Activated naive CD8-positive, alpha-beta T cell treated with anti-CD3 and anti-CD28 coated beads for 36 hours (primary cell): ENCODE results near the gene LRTM2. TPM values are rescaled to one million over a fixed set of nuclear protein-coding genes. Genes with fewer than 3 reads are reported as not detected.

ENCODE experiments used
- DNase-seq: peaks from one replicate; pipeline ENCODE4 v3.0.0; 2021
- H3K27ac Mint-ChIP-seq: one replicate; pipeline ENCODE4 v1.8.0; 2022; ENCODE audit warnings: mild to moderate bottlenecking, moderate library complexity, mixed read lengths
- H3K27me3 Mint-ChIP-seq: one replicate; pipeline ENCODE4 v1.8.0; 2022; ENCODE audit warnings: mild to moderate bottlenecking, mixed read lengths
- H3K36me3 Mint-ChIP-seq: one replicate; pipeline ENCODE4 v1.8.0; 2021; ENCODE audit warnings: mild to moderate bottlenecking, mixed read lengths
- H3K4me1 Mint-ChIP-seq: one replicate; pipeline ENCODE4 v1.8.0; 2021; ENCODE audit warnings: mixed read lengths
- H3K4me3 Mint-ChIP-seq: one replicate; pipeline ENCODE4 v1.8.0; 2022; ENCODE audit warnings: mild to moderate bottlenecking, moderate library complexity, mixed read lengths
- H3K9me3 Mint-ChIP-seq: one replicate; pipeline ENCODE4 v1.8.0; 2022; ENCODE audit warnings: mixed read lengths
- total RNA-seq, 2 experiments: library from RNA; stranded (reverse); gene quantifications; one replicate each; pipeline ENCODE4 v1.2.3, GENCODE V29; 2021

The LRTM2 gene
- total RNA-seq, 2 experiments from 2014 or later, result not detected

DNA sequence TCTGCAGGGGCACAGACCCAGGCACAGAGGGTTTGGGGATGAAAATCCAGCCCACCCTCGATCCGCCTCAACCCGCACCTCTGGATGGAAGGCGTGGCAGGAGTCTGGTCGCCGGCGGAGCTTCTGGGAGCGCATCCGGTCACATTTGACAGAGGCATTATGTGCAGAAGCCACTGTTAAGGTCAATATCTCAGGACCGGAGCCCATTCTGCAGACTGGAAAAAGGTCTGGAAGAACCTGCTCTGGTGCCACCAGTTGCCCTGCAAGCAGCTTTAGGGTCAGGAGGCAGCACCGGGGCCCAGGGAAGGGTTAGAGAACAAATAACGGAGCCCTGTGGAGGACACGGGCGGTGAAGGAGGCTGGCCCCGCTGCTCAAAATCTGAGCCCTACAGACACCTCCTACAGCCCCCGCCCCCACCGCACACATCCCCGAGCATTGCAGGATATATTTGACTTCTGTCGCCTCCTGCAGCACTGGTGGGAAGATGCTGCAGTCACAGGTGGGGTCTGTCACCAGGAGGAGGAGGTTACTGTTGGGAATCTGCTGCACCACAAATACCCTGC lies 25.1 kb upstream of the LRTM2 start:
- Mint-ChIP-seq H3K27ac (peak overlapping the region; percentile 70), H3K4me1 (peaks cover 25% of the 10 kb centered on the region), H3K36me3 (peaks cover 2% of the 10 kb centered on the region), H3K27me3 (no peaks in the 10 kb centered on the region), H3K9me3 (no peaks in the 10 kb centered on the region), H3K4me3 (peak overlapping the region; percentile 74)
- DNase-seq, result no peak

DNA sequence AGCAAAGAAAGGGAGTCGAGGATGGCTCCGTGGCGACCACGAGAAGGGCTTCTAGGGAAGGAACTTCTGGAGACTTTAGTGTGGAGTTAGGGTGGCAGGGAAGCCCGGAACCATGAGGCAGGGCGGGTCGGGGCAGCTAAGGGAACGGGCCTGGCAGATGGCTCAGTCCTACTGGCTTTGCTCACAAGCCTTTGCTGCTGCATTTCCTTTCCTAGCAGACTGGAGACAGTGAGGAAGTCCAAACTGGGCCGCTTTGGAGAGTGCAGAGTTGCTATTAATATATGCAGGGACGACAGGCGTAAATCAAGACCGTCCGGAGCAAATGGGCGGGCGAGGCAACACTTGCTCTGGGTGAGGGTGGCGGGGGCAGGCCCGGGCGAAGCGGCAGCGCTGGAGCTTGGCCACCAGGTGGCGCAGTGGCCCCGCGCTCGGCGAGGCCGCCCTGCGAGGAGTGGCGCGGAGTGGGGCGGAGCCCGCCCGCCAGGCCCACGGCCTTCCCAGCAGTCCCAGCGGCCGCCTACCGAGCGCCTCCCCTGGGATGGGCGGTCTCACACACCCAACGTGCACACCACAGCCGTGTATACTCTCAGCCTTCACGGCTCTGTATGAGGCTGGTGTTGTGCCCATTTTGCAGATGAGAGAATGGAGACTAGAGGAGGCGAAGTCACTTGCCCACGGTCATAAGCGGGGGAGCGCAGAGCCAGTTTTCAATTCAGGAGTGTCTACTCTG lies 24.4 kb upstream of the LRTM2 start:
- peak overlapping the region; percentile 89 for H3K4me3 Mint-ChIP-seq
- H3K27me3 Mint-ChIP-seq, result no peaks in the 10 kb centered on the region
- peak; percentile 97 for DNase-seq
- H3K9me3 Mint-ChIP-seq, result no peaks in the 10 kb centered on the region
- H3K27ac Mint-ChIP-seq, result peak overlapping the region; percentile 88
- H3K36me3 Mint-ChIP-seq, result peaks cover 2% of the 10 kb centered on the region
- H3K4me1 Mint-ChIP-seq, result peaks cover 19% of the 10 kb centered on the region

DNA sequence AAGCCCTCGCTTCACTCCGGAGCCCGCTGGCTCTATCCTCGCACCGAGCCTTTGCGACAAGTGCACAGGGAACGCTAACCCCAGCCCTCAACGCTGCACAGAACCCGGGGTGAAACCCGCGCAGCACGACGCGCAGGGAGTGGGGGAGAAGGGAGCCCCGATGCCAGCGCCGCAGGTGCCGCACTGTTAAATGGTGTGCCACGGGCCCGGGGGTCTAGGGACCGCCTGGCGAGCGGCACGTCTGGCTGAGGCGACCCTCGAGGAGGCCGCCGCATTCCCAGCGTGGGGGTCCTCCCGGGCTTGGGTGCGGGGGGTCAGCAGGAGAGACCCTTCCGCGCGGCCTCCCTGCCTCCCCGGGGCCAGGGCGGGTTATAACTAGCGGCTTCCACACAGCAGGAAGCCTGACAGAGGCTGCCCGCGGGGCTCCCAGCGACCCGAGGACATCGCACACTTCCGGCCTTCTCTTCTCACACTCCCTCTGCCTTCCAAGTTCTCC lies 23.8 kb upstream of the LRTM2 start:
- H3K4me3 Mint-ChIP-seq, result peak overlapping the region; percentile 89
- H3K4me1 Mint-ChIP-seq, result peaks cover 13% of the 10 kb centered on the region
- H3K27ac Mint-ChIP-seq, result peak overlapping the region; percentile 88
- no peaks in the 10 kb centered on the region for H3K9me3 Mint-ChIP-seq
- DNase-seq, result peak; percentile 53
- no peaks in the 10 kb centered on the region for H3K27me3 Mint-ChIP-seq
- H3K36me3 Mint-ChIP-seq, result peaks cover 2% of the 10 kb centered on the region

- peaks cover 6% of the 10 kb centered on the region for H3K4me1 Mint-ChIP-seq
- DNase-seq, result peak; percentile 64
- H3K4me3 Mint-ChIP-seq, result peak overlapping the region; percentile 89
- no peaks in the 10 kb centered on the region for H3K27me3 Mint-ChIP-seq
- H3K9me3 Mint-ChIP-seq, result no peaks in the 10 kb centered on the region
- H3K36me3 Mint-ChIP-seq, result no peaks in the 10 kb centered on the region
- peak overlapping the region; percentile 86 for H3K27ac Mint-ChIP-seq
Observed at GRCh38 chr12:1797011-1797901, 23.1 kb upstream of the LRTM2 start.

DNA sequence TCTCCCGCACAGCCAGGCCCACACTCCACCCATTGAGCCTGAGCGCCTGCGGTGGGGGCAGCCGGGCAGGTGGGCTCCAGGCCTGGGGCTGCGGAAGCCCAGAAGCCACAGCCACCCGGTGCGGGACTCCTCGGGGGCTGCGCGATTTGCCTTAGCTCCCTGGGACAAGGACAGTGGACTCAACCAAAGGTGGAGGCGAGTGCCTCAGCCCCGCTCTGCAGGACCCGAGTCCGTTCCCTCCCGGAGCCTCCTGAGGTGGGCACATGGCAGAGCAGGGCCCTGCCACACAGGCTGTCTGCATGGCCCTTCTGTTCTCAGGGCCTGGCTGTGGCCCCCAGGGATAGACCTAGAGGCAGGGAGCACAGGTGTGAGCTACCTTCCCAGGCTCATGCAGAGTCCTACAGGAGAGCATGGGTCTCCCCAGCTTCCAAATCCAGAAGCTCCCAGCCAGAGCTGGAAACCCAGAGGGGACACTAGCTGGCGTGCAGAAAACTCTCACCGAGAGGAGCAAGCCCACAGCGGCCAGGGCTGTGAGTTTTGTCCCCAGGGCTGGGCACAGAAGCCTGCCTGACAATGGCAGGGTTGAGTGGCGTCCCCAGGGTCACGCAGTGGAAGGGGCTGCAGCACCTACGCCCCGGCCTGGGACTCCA lies 22.2 kb upstream of the LRTM2 start:
- Mint-ChIP-seq H3K36me3 (no peaks in the 10 kb centered on the region), H3K27ac (no peak overlapping the region), H3K9me3 (no peaks in the 10 kb centered on the region), H3K27me3 (no peaks in the 10 kb centered on the region), H3K4me3 (no peak overlapping the region), H3K4me1 (peaks cover 5% of the 10 kb centered on the region)
- DNase-seq, result no peak

GRCh38 chr12:1798641-1799020 lies 21.7 kb upstream of the LRTM2 start:
- Mint-ChIP-seq H3K4me1 (peaks cover 5% of the 10 kb centered on the region), H3K9me3 (no peaks in the 10 kb centered on the region), H3K36me3 (no peaks in the 10 kb centered on the region), H3K27ac (no peak overlapping the region), H3K27me3 (no peaks in the 10 kb centered on the region), H3K4me3 (no peak overlapping the region)
- DNase-seq, result no peak

DNA sequence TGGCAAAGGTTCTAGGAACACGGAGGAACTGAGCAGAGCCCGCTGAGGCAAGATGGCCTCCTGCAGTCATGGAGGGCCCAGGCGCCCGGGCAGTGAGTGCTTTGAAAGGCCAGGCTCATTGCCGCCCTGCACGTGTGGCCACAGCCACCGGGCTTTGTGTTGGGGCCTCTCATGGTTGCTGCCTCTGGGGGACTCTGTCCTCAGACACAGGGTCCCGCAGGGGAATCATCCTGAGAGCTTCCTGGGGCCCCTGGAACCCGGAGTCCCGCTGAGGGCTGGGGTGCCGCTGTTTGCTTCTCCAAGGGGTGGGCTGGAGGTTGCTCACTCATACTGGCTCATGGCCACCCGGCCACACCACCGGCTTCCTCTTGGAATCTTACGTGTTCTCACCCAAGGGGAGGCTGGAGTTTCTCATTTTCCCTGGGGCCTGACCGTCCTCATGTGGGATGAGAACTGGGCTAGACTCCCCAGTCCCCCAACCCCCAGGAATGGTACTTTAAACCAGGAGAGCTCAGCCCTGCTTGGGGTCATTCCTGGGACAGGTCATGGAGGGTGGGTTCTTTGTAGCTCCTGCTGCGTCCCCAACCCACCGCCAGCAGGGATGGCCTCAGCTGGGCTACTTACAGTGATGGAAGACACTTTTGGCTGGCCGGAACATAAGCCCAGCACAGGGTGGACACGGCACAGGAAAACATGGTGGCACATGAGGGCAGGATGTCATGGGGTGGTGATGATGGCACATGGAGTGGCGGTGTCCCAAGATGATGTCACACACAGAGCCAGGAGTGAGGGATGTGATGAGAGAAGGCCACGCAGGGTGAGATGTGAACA lies 21.1 kb upstream of the LRTM2 start:
- DNase-seq, result no peak
- no peak overlapping the region for H3K27ac Mint-ChIP-seq
- no peak overlapping the region for H3K4me3 Mint-ChIP-seq
- no peaks in the 10 kb centered on the region for H3K9me3 Mint-ChIP-seq
- no peaks in the 10 kb centered on the region for H3K27me3 Mint-ChIP-seq
- peaks cover 5% of the 10 kb centered on the region for H3K4me1 Mint-ChIP-seq
- no peaks in the 10 kb centered on the region for H3K36me3 Mint-ChIP-seq

GRCh38 chr12:1799882-1800400 lies 20.4 kb upstream of the LRTM2 start:
- Mint-ChIP-seq H3K4me3 (no peak overlapping the region), H3K36me3 (no peaks in the 10 kb centered on the region), H3K4me1 (peaks cover 10% of the 10 kb centered on the region), H3K27me3 (no peaks in the 10 kb centered on the region), H3K27ac (no peak overlapping the region), H3K9me3 (no peaks in the 10 kb centered on the region)
- no peak for DNase-seq

GRCh38 chr12:1800401-1801302 lies 19.7 kb upstream of the LRTM2 start:
- H3K27me3 Mint-ChIP-seq, result no peaks in the 10 kb centered on the region
- no peaks in the 10 kb centered on the region for H3K36me3 Mint-ChIP-seq
- H3K4me1 Mint-ChIP-seq, result peaks cover 8% of the 10 kb centered on the region
- H3K9me3 Mint-ChIP-seq, result no peaks in the 10 kb centered on the region
- DNase-seq, result no peak
- no peak overlapping the region for H3K4me3 Mint-ChIP-seq
- no peak overlapping the region for H3K27ac Mint-ChIP-seq

DNA sequence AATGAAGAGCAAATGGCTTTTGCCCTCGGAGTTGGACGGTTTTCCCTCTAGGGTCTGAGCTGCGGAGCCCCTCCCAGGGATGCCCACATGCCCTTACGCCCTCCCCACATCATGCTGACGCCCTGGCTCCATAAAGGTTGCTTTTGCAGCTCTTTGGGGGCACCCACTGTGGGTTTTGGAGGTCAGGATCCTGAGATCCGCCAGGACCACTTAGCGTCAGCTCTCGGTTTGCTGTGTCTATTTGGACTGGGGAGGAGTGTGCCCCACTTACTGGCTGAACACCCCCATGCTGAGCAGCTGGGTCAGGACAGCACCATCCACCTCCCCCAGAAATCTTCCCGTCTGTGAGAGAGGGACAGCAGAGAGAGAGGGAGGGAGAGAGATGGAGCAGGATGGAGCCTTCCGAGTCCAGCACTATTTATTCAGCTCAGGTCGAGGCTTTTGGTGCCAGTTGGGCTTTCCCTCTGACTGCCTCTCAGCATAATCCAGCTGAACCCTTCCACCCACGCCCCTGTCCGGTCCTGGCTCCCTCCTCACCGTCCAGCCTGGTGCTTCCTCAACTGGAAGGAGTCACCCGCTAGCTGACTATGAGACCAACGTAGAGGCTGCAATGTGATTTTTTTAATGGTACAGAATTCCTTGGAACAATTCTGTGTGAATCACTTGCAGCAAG lies 18.9 kb upstream of the LRTM2 start:
- DNase-seq, result no peak
- Mint-ChIP-seq H3K27ac (no peak overlapping the region), H3K9me3 (no peaks in the 10 kb centered on the region), H3K4me3 (no peak overlapping the region), H3K36me3 (no peaks in the 10 kb centered on the region), H3K4me1 (peaks cover 5% of the 10 kb centered on the region), H3K27me3 (no peaks in the 10 kb centered on the region)

- no peaks in the 10 kb centered on the region for H3K9me3 Mint-ChIP-seq
- DNase-seq, result no peak
- H3K27ac Mint-ChIP-seq, result no peak overlapping the region
- H3K27me3 Mint-ChIP-seq, result no peaks in the 10 kb centered on the region
- H3K4me3 Mint-ChIP-seq, result no peak overlapping the region
- no peaks in the 10 kb centered on the region for H3K36me3 Mint-ChIP-seq
- H3K4me1 Mint-ChIP-seq, result peaks cover 5% of the 10 kb centered on the region
Observed at GRCh38 chr12:1803736-1804135, 16.6 kb upstream of the LRTM2 start.

GRCh38 chr12:1804545-1805332 lies 15.6 kb upstream of the LRTM2 start:
- H3K9me3 Mint-ChIP-seq, result no peaks in the 10 kb centered on the region

More at GRCh38 chr12:1804545-1805332, 15.6 kb upstream of the LRTM2 start:
- Mint-ChIP-seq H3K4me3 (no peak overlapping the region), H3K4me1 (peaks cover 5% of the 10 kb centered on the region), H3K36me3 (no peaks in the 10 kb centered on the region), H3K27ac (peak overlapping the region; percentile 77), H3K27me3 (no peaks in the 10 kb centered on the region)
- DNase-seq, result peak; percentile 83
